ENCODE data around the gene L3MBTL2.

L3MBTL2 gene

GRCh38 chr22:41223535-41223934, 18.4 kb downstream of the L3MBTL2 start:
- Histone ChIP-seq H3K27ac (ENCODE audit: low read length) (no peak overlapping the region), H3K79me2 (ENCODE audit: low read length) (no peaks in the 10 kb centered on the region), H2AFZ (ENCODE audit: low read depth, low read length) (no peak overlapping the region), H3K36me3 (replicated peaks; ENCODE audit: low read depth, low read length) (peaks cover 46% of the 10 kb centered on the region), H3K4me2 (ENCODE audit: low read length) (no peak overlapping the region), H3K4me3 (ENCODE audit: low read length) (no peak overlapping the region), H3K4me1 (ENCODE audit: low read length) (no peaks in the 10 kb centered on the region), H4K20me1 (ENCODE audit: insufficient read depth, low read length) (no peaks in the 10 kb centered on the region), H3K9ac (ENCODE audit: low read length) (no peak overlapping the region), H3K9me3 (ENCODE audit: insufficient read depth, low read length) (no peaks in the 10 kb centered on the region), H3K27me3 (ENCODE audit: low read depth, low read length) (no peaks in the 10 kb centered on the region)
- TF ChIP-seq CTCF (IDR thresholded peaks at IDR 0.05; ENCODE audit: low read depth, low read length), result no peak
- TF ChIP-seq EZH2phosphoT487 (IDR thresholded peaks at IDR 0.05; ENCODE audit: low read depth), result no peak

- H2AFZ ChIP-seq (ENCODE audit: low read depth, low read length), result no peak overlapping the region
- H3K79me2 ChIP-seq (ENCODE audit: low read length), result no peaks in the 10 kb centered on the region
- no peak for TF ChIP-seq EZH2phosphoT487 (IDR thresholded peaks at IDR 0.05; ENCODE audit: low read depth)
- no peak for TF ChIP-seq CTCF (IDR thresholded peaks at IDR 0.05; ENCODE audit: low read depth, low read length)
- H3K4me3 ChIP-seq (ENCODE audit: low read length), result no peak overlapping the region
- no peaks in the 10 kb centered on the region for H3K9me3 ChIP-seq (ENCODE audit: insufficient read depth, low read length)
- H3K4me1 ChIP-seq (ENCODE audit: low read length), result no peaks in the 10 kb centered on the region
- H4K20me1 ChIP-seq (ENCODE audit: insufficient read depth, low read length), result no peaks in the 10 kb centered on the region
- H3K4me2 ChIP-seq (ENCODE audit: low read length), result no peak overlapping the region
- peaks cover 34% of the 10 kb centered on the region for H3K36me3 ChIP-seq (replicated peaks; ENCODE audit: low read depth, low read length)
- no peaks in the 10 kb centered on the region for H3K27me3 ChIP-seq (ENCODE audit: low read depth, low read length)
- no peak overlapping the region for H3K9ac ChIP-seq (ENCODE audit: low read length)
- no peak overlapping the region for H3K27ac ChIP-seq (ENCODE audit: low read length)
Measured at GRCh38 chr22:41226723-41227655, 21.9 kb downstream of the L3MBTL2 start.

GRCh38 chr22:41229215-41229614, 24.1 kb downstream of the L3MBTL2 start:
- Histone ChIP-seq H3K36me3 (replicated peaks; ENCODE audit: low read depth, low read length) (peaks cover 31% of the 10 kb centered on the region), H3K4me2 (ENCODE audit: low read length) (no peak overlapping the region), H2AFZ (ENCODE audit: low read depth, low read length) (no peak overlapping the region), H3K4me3 (ENCODE audit: low read length) (no peak overlapping the region), H3K4me1 (ENCODE audit: low read length) (no peaks in the 10 kb centered on the region), H3K27me3 (ENCODE audit: low read depth, low read length) (no peaks in the 10 kb centered on the region), H3K9me3 (ENCODE audit: insufficient read depth, low read length) (no peaks in the 10 kb centered on the region), H3K27ac (ENCODE audit: low read length) (no peak overlapping the region), H3K79me2 (ENCODE audit: low read length) (no peaks in the 10 kb centered on the region), H3K9ac (ENCODE audit: low read length) (no peak overlapping the region), H4K20me1 (ENCODE audit: insufficient read depth, low read length) (no peaks in the 10 kb centered on the region)
- TF ChIP-seq CTCF (IDR thresholded peaks at IDR 0.05; ENCODE audit: low read depth, low read length) (no peak), EZH2phosphoT487 (IDR thresholded peaks at IDR 0.05; ENCODE audit: low read depth) (no peak)

GRCh38 chr22:41229730-41230400, 24.8 kb downstream of the L3MBTL2 start:
- Histone ChIP-seq H3K9ac (ENCODE audit: low read length) (no peak overlapping the region), H3K4me3 (ENCODE audit: low read length) (no peak overlapping the region), H3K4me1 (ENCODE audit: low read length) (no peaks in the 10 kb centered on the region), H4K20me1 (ENCODE audit: insufficient read depth, low read length) (no peaks in the 10 kb centered on the region), H3K36me3 (replicated peaks; ENCODE audit: low read depth, low read length) (peaks cover 31% of the 10 kb centered on the region), H3K79me2 (ENCODE audit: low read length) (no peaks in the 10 kb centered on the region), H3K27ac (ENCODE audit: low read length) (no peak overlapping the region), H3K9me3 (ENCODE audit: insufficient read depth, low read length) (no peaks in the 10 kb centered on the region), H3K27me3 (ENCODE audit: low read depth, low read length) (no peaks in the 10 kb centered on the region), H2AFZ (ENCODE audit: low read depth, low read length) (no peak overlapping the region), H3K4me2 (ENCODE audit: low read length) (no peak overlapping the region)
- TF ChIP-seq CTCF (IDR thresholded peaks at IDR 0.05; ENCODE audit: low read depth, low read length) (no peak), EZH2phosphoT487 (IDR thresholded peaks at IDR 0.05; ENCODE audit: low read depth) (no peak)

Data from OCI-LY3 (cell line).